KMS-11 (cell line): ENCODE results near the gene C20orf173.

Experiments used
- H2AFZ ChIP-seq: fragments of 200-600 bp; sonication (generic); 2 replicates; pipeline ENCODE4 v1.6.1; 2016; ENCODE audit warnings: antibody characterized with exemption, mixed run types, low read depth
- H3K27ac ChIP-seq: fragments of 200-600 bp; sonication (generic); 2 replicates; pipeline ENCODE4 v1.6.1; 2016; ENCODE audit warnings: mild to moderate bottlenecking, mixed run types
- H3K27me3 ChIP-seq: fragments of 200-600 bp; sonication (generic); 2 replicates; pipeline ENCODE4 v1.6.1; 2017; ENCODE audit warnings: mild to moderate bottlenecking, low read depth, mixed run types, moderate library complexity; ENCODE audit not compliant: insufficient read depth
- H3K36me3 ChIP-seq: fragments of 200-600 bp; sonication (generic); 2 replicates; pipeline ENCODE4 v1.6.1; 2017; ENCODE audit warnings: mild to moderate bottlenecking, mixed run types; ENCODE audit not compliant: insufficient read depth
- H3K4me1 ChIP-seq: fragments of 200-600 bp; sonication (generic); 2 replicates; pipeline ENCODE4 v1.6.1; 2016; ENCODE audit warnings: mild to moderate bottlenecking, low read depth, mixed run types; ENCODE audit not compliant: poor library complexity, severe bottlenecking
- H3K4me2 ChIP-seq: fragments of 200-600 bp; sonication (generic); 2 replicates; pipeline ENCODE4 v1.7.0; 2016; ENCODE audit warnings: mild to moderate bottlenecking, mixed run types
- H3K4me3 ChIP-seq: fragments of 200-600 bp; sonication (generic); IDR thresholded peaks from 2 replicates; pipeline ENCODE4 v1.6.1; 2017; ENCODE audit warnings: low read depth, low read length, mixed read lengths; ENCODE audit not compliant: insufficient read depth
- H3K79me2 ChIP-seq: fragments of 200-600 bp; sonication (generic); 2 replicates; pipeline ENCODE4 v1.6.1; 2016; ENCODE audit warnings: low read depth, mixed run types; ENCODE audit not compliant: insufficient read depth
- H3K9ac ChIP-seq: fragments of 200-600 bp; sonication (generic); 2 replicates; pipeline ENCODE4 v1.6.1; 2016; ENCODE audit warnings: mild to moderate bottlenecking, mixed run types
- H4K20me1 ChIP-seq: fragments of 200-600 bp; sonication (generic); 2 replicates; pipeline ENCODE4 v1.6.1; 2016; ENCODE audit warnings: mild to moderate bottlenecking, mixed run types; ENCODE audit not compliant: insufficient read depth
- CTCF ChIP-seq: fragments of 200-600 bp; sonication (generic); conservative IDR thresholded peaks from 2 replicates; pipeline ENCODE4 v1.6.1; 2017; ENCODE audit warnings: low read depth, mild to moderate bottlenecking, antibody characterized with exemption, low read length, moderate library complexity, mixed read lengths

The C20orf173 gene

DNA sequence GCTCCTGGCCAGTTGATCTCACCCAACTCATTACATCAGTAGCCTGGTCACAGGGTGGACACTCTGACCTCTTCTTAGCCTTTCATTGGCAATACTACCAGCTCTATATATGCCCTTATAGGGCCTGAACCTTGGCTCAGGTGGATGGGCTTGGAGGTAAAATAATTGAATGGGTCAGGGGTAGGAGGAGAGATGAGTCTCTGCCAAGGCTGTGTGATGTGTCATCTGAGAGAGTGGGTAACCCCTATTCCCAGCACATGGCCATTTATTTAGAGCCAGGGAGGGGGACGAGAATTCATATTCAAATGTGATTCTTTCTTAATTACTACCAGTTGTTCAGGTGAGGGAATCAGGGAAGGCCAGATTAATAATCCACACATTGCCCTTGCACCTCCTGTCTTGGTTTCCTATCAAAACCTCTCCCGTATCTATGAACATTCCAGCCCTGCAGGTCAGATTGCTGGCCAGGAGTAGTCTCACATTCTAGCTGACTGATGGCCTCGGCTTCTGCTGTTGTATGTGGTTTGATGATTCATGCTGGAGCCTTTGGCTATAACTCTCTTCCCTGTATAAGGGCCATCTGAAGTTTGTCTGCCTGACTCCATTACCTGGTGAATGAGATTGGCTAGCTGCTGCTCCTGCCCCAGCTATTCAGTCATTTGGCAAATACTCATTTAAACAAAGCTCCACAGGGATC is 13.4 kb downstream of the C20orf173 start:
- no peak overlapping the region for H3K9ac ChIP-seq
- TF ChIP-seq CTCF: no peak
- no peaks in the 10 kb centered on the region for H4K20me1 ChIP-seq
- H3K27ac ChIP-seq: no peak overlapping the region
- no peaks in the 10 kb centered on the region for H3K36me3 ChIP-seq
- H3K4me3 ChIP-seq: no peak overlapping the region
- H3K27me3 ChIP-seq: no peaks in the 10 kb centered on the region
- no peak overlapping the region for H2AFZ ChIP-seq
- no peaks in the 10 kb centered on the region for H3K79me2 ChIP-seq
- no peak overlapping the region for H3K4me2 ChIP-seq
- H3K4me1 ChIP-seq: no peaks in the 10 kb centered on the region

- H3K27me3 ChIP-seq: no peaks in the 10 kb centered on the region
- no peak overlapping the region for H2AFZ ChIP-seq
- no peaks in the 10 kb centered on the region for H3K79me2 ChIP-seq
- no peak overlapping the region for H3K4me3 ChIP-seq
- H3K4me1 ChIP-seq: no peaks in the 10 kb centered on the region
- H4K20me1 ChIP-seq: no peaks in the 10 kb centered on the region
- no peak overlapping the region for H3K4me2 ChIP-seq
- no peak overlapping the region for H3K27ac ChIP-seq
- no peak overlapping the region for H3K9ac ChIP-seq
- no peaks in the 10 kb centered on the region for H3K36me3 ChIP-seq
- TF ChIP-seq CTCF: no peak
Observed at GRCh38 chr20:35515341-35515740, 14.1 kb downstream of the C20orf173 start.

- no peaks in the 10 kb centered on the region for H3K27me3 ChIP-seq
- no peak overlapping the region for H3K27ac ChIP-seq
- H3K9ac ChIP-seq: no peak overlapping the region
- H3K4me2 ChIP-seq: no peak overlapping the region
- no peaks in the 10 kb centered on the region for H3K36me3 ChIP-seq
- no peak overlapping the region for H3K4me3 ChIP-seq
- H2AFZ ChIP-seq: no peak overlapping the region
- H4K20me1 ChIP-seq: no peaks in the 10 kb centered on the region
- no peak for TF ChIP-seq CTCF
- no peaks in the 10 kb centered on the region for H3K4me1 ChIP-seq
- H3K79me2 ChIP-seq: no peaks in the 10 kb centered on the region
Observed at GRCh38 chr20:35514371-35514932, 15.0 kb downstream of the C20orf173 start.

DNA sequence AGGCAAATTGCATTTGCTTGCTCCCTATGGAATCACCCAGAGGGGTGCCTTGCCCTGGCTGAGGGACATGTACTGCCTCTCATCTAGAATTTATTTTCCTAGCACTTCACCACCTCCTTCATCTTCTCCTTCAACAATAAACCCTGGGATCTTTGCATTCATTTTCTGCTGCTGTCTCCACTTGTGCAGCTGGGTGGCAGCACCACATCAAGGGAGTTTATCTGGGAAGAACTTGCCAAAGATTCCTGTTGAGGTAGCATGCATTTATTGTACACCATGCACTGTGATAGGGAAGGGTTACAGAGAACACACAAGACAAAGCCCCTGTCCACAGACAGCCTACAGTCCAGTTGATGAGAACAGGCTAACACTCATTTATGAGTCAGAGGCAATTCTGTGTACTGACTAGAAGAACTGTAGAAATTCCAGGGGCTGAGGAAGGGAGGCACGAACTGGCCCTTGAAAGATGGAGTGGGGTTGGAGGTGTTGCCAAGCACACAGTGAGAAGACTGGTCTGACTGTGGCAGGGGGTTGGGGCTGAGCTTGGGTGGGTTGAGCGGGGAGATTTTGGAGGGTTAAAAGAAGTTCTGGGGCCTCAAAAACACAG is 17.5 kb downstream of the C20orf173 start:
- H3K27me3 ChIP-seq: no peaks in the 10 kb centered on the region
- no peak overlapping the region for H3K9ac ChIP-seq
- no peak overlapping the region for H2AFZ ChIP-seq
- no peaks in the 10 kb centered on the region for H3K4me1 ChIP-seq
- H3K36me3 ChIP-seq: no peaks in the 10 kb centered on the region
- H4K20me1 ChIP-seq: no peaks in the 10 kb centered on the region
- H3K27ac ChIP-seq: no peak overlapping the region
- no peaks in the 10 kb centered on the region for H3K79me2 ChIP-seq
- TF ChIP-seq CTCF: peak; percentile 91
- H3K4me2 ChIP-seq: no peak overlapping the region
- no peak overlapping the region for H3K4me3 ChIP-seq
